IPS DF 6.9 (cell line): ENCODE data around the gene SLC7A4.
"Not testable (repeated sequence)": the region's sequence is repeated elsewhere in the genome, so short reads cannot be mapped to it uniquely, and the experiment has no call there.

Experiments used
- DNase-seq: peaks from one replicate; pipeline ENCODE4 v3.0.0-alpha.2; 2013; ENCODE audit warnings: low read depth, low spot score
- H3K27ac ChIP-seq: one replicate; pipeline ENCODE4 v1.5.1; 2013; ENCODE audit warnings: low read length, control low read depth
- H3K27me3 ChIP-seq: 2 replicates; pipeline ENCODE4 v1.6.1; 2013; ENCODE audit warnings: mild to moderate bottlenecking, low read length; ENCODE audit not compliant: control insufficient read depth, insufficient read depth
- H3K36me3 ChIP-seq: 2 replicates; pipeline ENCODE4 v1.6.1; 2013; ENCODE audit warnings: low read length; ENCODE audit not compliant: control insufficient read depth, insufficient read depth
- H3K4me1 ChIP-seq: 2 replicates; pipeline ENCODE4 v1.6.1; 2013; ENCODE audit warnings: low read length; ENCODE audit not compliant: control insufficient read depth, insufficient read depth
- H3K4me3 ChIP-seq: 2 replicates; pipeline ENCODE4 v1.5.1; 2013; ENCODE audit warnings: mild to moderate bottlenecking, low read length
- H3K9me3 ChIP-seq: 2 replicates; pipeline ENCODE4 v1.6.1; 2013; ENCODE audit warnings: low read length, inconsistent platforms; ENCODE audit not compliant: control insufficient read depth, insufficient read depth
- WGBS: extraction: QIAGEN DNeasy Blood & Tissue Kit; methylation state at CpG from one replicate; pipeline ENCODE4 v1.1.7; 2013; ENCODE audit warnings: mixed read lengths, missing lambda C conversion rate; ENCODE audit not compliant: insufficient read length, insufficient coverage; 5-methylcytosine and 5-hydroxymethylcytosine counted together

The SLC7A4 gene

GRCh38 chr22:21048448-21048847 is 16.1 kb upstream of the SLC7A4 start:
- no CpG with 5 or more reads among the region's 5 CpGs for WGBS

GRCh38 chr22:21047730-21048129 is 15.4 kb upstream of the SLC7A4 start:
- WGBS = no CpG with 5 or more reads among the region's 7 CpGs
- Histone ChIP-seq H3K9me3 (no peaks in the 10 kb centered on the region), H3K4me3 (no peak overlapping the region), H3K36me3 (no peaks in the 10 kb centered on the region), H3K4me1 (peaks cover 5% of the 10 kb centered on the region; the same call in 1 of the 2 replicates), H3K27ac (no peak overlapping the region), H3K27me3 (no peaks in the 10 kb centered on the region)
- DNase-seq = no peak

More at GRCh38 chr22:21048448-21048847, 16.1 kb upstream of the SLC7A4 start:
- H3K27me3 ChIP-seq, H3K36me3 ChIP-seq, H3K27ac ChIP-seq, H3K4me1 ChIP-seq, DNase-seq, H3K4me3 ChIP-seq, H3K9me3 ChIP-seq: not testable (repeated sequence)

GRCh38 chr22:21047035-21047661 is 14.8 kb upstream of the SLC7A4 start:
- no peak overlapping the region for H3K4me3 ChIP-seq
- peaks cover 5% of the 10 kb centered on the region; the same call in 1 of the 2 replicates for H3K4me1 ChIP-seq
- WGBS = no CpG with 5 or more reads among the region's 14 CpGs
- no peaks in the 10 kb centered on the region for H3K27me3 ChIP-seq
- no peaks in the 10 kb centered on the region for H3K36me3 ChIP-seq
- DNase-seq = no peak
- H3K27ac ChIP-seq = no peak overlapping the region
- no peaks in the 10 kb centered on the region for H3K9me3 ChIP-seq

GRCh38 chr22:21045585-21046294 is 13.4 kb upstream of the SLC7A4 start, which contains the start of gene LRRC74B:
Gene LRRC74B (plus strand): TSS chr22:21045946. CDS start chr22:21045987, 41 bp downstream.
- H3K4me1 ChIP-seq = no peaks in the 10 kb centered on the region
- no peaks in the 10 kb centered on the region for H3K9me3 ChIP-seq
- H3K27me3 ChIP-seq = no peaks in the 10 kb centered on the region
- peak; percentile 71 for DNase-seq
- H3K36me3 ChIP-seq = no peaks in the 10 kb centered on the region
- WGBS = no CpG with 5 or more reads among the region's 47 CpGs
- peak within 1 kb of the TSS; percentile 49; the same call in 1 of the 2 replicates for H3K4me3 ChIP-seq
- no peak within 1 kb of the TSS for H3K27ac ChIP-seq

GRCh38 chr22:21044931-21045584 is 12.7 kb upstream of the SLC7A4 start:
- Histone ChIP-seq H3K27ac (no peak overlapping the region), H3K36me3 (no peaks in the 10 kb centered on the region), H3K27me3 (no peaks in the 10 kb centered on the region), H3K4me3 (no peak overlapping the region; the same call in 1 of the 2 replicates), H3K9me3 (no peaks in the 10 kb centered on the region), H3K4me1 (no peaks in the 10 kb centered on the region)
- DNase-seq = no peak
- WGBS = no CpG with 5 or more reads among the region's 15 CpGs

GRCh38 chr22:21043860-21044535 is 11.6 kb upstream of the SLC7A4 start:
- no peaks in the 10 kb centered on the region for H3K4me1 ChIP-seq
- no peak overlapping the region for H3K27ac ChIP-seq
- H3K36me3 ChIP-seq = no peaks in the 10 kb centered on the region
- H3K27me3 ChIP-seq = no peaks in the 10 kb centered on the region
- H3K9me3 ChIP-seq = no peaks in the 10 kb centered on the region
- no peak overlapping the region for H3K4me3 ChIP-seq
- DNase-seq = no peak
- whole genome bisulfite sequencing = no CpG with 5 or more reads among the region's 15 CpGs

GRCh38 chr22:21042978-21043859 is 10.9 kb upstream of the SLC7A4 start:
- no peak overlapping the region for H3K27ac ChIP-seq
- H3K36me3 ChIP-seq = no peaks in the 10 kb centered on the region
- no CpG with 5 or more reads among the region's 6 CpGs for WGBS
- H3K27me3 ChIP-seq = no peaks in the 10 kb centered on the region
- no peaks in the 10 kb centered on the region for H3K4me1 ChIP-seq
- H3K4me3 ChIP-seq = no peak overlapping the region
- DNase-seq = no peak
- H3K9me3 ChIP-seq = no peaks in the 10 kb centered on the region

- WGBS = no CpG with 5 or more reads among the region's 4 CpGs
- H3K27ac ChIP-seq = no peak overlapping the region
- no peak for DNase-seq
These were observed 9.6 kb upstream of the SLC7A4 start for GRCh38 chr22:21041937-21042336.

GRCh38 chr22:21039158-21039557 is 6.8 kb upstream of the SLC7A4 start:
- not testable (repeated sequence) for DNase-seq, H3K27ac ChIP-seq, H3K27me3 ChIP-seq, H3K4me3 ChIP-seq, H3K4me1 ChIP-seq, H3K36me3 ChIP-seq, H3K9me3 ChIP-seq
- no CpG with 5 or more reads among the region's 5 CpGs for WGBS

More at GRCh38 chr22:21041937-21042336, 9.6 kb upstream of the SLC7A4 start:
- Histone ChIP-seq H3K36me3 (no peaks in the 10 kb centered on the region), H3K27me3 (no peaks in the 10 kb centered on the region), H3K4me3 (no peak overlapping the region), H3K9me3 (no peaks in the 10 kb centered on the region), H3K4me1 (no peaks in the 10 kb centered on the region)
